Measurements from ENCODE around the gene EHD2. TPM values are rescaled to one million over a fixed set of nuclear protein-coding genes. Genes with fewer than 3 reads are reported as not detected.
"Not testable (repeated sequence)": the region's sequence is repeated elsewhere in the genome, so short reads cannot be mapped to it uniquely, and the experiment has no call there.

The EHD2 gene
- total RNA-seq, 1 donor from 2014 or later, result 60.5 TPM

DNA sequence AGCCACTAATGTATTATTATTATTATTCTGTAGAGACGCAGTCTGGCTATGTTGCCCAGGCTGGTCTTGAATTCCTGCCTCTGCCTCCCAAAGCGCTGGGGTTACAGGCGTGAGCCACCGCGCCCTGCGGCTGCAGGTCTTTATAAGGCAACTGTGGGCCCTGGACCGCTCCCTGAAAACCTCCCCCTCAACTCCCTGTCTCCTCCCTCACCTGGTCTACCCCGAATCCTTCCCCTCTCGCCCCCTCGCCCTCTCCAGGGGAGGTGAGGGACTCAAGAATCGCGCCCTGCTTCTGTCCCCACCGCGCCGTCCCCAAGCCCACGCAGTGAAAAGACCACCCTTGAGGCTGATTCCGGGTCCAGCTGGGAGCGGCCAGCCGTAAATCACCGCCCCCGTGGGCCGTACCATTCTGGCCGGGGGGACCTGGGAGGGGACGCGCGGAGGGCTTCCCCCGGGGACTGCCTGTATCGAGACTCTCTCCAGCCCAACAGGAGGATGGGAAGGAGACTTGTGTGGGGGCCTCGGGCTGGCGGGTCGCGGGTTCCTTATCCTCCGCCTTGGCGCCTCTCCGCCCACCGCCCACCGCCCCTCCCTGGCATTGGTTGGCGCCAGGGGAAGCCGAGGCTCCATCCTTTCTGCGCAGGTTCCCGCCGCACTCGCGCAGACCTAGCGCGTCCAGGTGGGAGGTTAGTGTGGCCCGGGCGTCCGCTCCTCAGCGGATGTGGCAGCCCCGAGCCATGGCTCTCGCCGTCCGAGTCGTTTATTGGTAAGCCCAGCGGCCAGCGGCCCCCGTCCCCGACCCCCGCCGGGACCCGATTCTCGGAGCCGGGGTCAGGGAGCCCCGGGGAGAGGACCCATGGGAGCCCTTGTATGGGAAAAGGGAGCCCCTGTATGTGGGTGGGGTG, 65.1 kb downstream of the EHD2 start, which contains the start of gene SELENOW:
SELENOW (plus strand) TSS at position 655 of the 905 bp plus-strand sequence; CDS start at position 738, 83 bp downstream.
- peak; percentile 89 for DNase-seq (ENCODE audit: missing footprints)
- ATAC-seq, result peak; percentile 88
- intact Hi-C loops (cut with DNase I), result no loop called here

DNA sequence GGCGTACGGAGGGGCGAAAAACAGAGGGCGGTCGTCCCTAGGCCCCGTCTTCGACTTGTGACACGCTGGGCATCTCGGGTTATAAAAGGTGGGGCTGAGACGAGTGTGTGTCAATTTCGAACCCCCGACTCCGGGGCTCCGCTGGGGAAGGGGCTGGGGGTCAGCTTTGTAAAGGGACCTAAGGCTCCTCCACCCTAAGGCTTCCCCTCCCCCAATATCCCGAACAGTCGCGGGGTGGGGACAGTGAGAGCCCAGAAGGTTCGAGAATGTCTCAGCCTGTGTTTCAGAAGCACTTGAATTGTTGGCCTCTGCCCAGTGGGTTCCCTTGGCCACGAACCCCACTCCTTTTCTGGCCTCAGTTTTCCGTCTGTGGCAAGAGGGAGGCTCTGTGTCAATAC, 65.7 kb downstream of the EHD2 start:
- no peak for DNase-seq (ENCODE audit: missing footprints)

DNA sequence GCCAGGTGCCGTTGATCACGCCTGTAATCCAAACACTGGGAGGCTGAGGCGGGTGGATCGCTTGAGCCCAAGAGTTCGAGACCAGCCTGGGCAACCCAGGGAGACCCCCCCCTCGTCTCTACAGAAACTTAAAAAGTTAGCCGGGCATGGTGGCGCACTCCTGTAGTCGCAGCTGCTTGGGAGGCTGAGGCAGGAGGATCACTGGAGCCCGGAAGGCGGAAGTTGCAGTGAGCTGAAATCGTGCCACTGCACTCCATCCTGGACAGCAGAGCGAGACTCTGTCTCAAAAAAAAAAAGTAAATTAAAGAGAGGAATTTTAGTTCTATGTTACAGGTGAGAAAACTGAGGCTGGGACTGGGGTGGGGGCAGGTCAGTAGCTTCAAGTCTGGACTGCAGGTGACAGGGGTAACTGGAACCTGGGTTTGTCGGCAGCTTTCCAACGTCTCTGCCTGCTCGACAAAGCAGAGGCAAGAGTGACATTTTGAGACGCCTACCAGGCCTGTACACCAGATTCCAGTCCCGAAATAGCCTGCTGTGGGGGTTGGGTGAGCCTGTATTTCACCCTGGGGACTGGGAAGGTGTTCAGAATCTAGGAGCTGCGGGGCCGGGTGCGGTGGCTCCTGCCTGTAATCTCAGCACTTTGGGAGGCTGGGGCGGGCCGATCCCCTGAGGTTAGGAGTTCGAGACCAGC, 66.4 kb downstream of the EHD2 start:
- ATAC-seq (peak; percentile 73), DNase-seq (ENCODE audit: missing footprints) (no peak)
- intact Hi-C loops (cut with DNase I), result loop anchor here (5.0 kb wide), 1 partner anchor 32 kb away; the partner anchor contains the start of gene NOP53

More for the DNA sequence above, 65.7 kb downstream of the EHD2 start:
- intact Hi-C loops (cut with DNase I), result no loop called here
- ATAC-seq, result peak; percentile 36

DNA sequence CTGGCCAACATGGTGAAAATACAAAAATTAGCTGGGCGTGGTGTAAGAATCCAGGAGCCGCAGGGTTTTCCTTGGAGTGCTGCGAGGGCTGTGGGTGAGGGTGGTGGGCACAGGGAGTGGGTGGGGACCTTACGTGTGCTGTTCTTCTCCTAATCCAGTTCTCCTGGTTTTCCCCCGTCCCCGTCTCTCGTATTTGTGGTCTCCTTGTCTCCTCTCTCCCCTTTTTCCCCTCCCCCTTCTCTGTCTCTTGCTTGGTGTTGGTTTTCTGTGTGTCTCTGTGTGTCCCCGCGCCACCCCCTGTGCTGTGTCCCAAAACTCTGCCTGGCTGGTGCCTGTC, 67.0 kb downstream of the EHD2 start:
- ATAC-seq, result no peak
- DNase-seq (ENCODE audit: missing footprints), result no peak
- intact Hi-C loops (cut with DNase I), result loop anchor here (5.0 kb wide), 1 partner anchor 33 kb away; the partner anchor contains the start of gene NOP53

DNA sequence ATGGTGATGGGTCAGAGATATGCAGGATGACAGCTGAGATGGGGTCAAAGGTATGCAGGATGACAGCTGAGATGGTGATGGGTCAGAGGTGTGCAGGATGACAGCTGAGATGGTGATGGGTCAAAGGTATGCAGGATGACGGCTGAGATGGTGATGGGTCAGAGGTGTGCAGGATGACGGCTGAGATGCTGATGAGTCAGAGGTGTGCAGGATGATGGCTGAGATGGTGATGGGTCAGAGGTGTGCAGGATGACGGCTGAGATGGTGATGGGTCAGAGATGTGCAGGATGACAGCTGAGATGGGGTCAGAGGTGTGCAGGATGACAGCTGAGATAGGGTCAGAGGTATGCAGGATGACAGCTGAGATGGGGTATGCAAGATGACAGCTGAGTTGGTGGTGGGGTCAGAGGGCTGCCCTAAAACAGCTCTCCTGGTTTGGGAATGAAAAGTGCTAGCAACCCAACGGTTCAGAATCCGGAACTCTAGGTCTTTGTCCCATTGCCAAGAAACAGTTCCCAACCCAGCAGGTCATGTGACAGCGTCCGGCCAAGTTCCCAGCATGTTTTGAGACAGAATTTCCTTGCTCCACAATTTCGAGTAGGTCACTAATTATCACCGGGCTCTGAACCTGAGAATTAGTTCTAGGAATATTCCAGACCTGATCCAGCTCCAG, 68.5 kb downstream of the EHD2 start:
- DNase-seq (ENCODE audit: missing footprints), result no peak
- ATAC-seq, result no peak
- intact Hi-C loops (cut with DNase I), result loop anchor here (5.0 kb wide), 1 partner anchor 34 kb away; the partner anchor contains the start of gene NOP53

DNA sequence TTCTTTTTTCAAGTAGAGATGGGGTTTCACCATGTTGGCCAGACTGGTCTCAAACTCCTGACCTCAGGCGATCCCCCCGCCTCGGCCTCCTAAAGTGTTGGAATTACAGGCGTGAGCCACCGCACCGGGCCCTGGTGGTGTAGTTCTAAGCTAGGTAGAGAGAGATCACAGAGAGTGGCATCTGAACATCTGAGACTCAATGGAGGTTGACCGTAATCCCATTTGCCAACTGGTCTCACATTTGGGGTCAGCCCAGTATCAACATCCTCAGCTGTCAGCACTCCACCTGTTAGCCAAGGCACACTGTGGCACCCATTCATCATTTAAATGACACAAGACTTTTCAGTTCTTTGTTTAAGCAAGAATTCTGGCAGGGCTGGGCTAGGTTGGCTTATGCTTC, 73.3 kb downstream of the EHD2 start:
- no peak for ATAC-seq
- intact Hi-C loops (cut with DNase I), result no loop called here
- no peak for DNase-seq (ENCODE audit: missing footprints)

DNA sequence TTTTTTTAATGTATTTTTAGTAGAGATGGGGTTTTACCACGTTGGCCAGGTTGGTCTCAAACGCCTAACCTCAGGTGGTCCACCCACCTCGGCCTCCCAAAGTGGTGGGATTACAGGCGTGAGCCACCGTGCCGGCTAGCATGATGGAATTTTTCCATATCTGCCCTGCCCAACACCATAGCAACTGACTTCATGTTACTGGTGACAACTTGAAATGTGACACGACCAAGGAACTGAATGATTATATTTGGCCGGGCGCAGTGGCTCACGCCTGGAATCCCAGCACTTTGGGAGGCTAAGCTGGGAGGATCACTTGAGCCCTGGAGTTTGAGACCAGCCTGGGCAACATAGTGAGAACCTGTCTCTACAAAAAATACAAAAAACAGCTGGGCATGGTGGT, 74.1 kb downstream of the EHD2 start:
- intact Hi-C loops (cut with DNase I); ATAC-seq; DNase-seq (ENCODE audit: missing footprints): not testable (repeated sequence)

DNA sequence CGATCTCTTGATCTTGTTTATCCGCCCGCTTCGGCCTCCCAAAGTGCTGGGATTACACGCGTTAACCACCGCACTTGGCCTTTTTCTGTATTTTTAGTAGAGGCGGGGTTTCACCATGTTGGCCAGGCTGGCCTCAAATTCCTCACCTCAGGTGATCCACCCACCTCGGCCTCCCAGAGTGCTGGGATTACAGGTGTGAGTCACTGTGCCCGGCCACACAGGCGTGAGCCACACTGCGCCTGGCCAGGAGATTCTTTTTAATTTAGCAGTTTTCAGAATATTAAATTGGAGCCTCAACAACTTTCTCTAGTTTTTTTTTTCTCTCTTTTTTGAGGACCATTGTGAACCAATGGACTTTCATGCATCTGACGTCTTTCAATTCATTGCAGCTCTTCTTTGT, 76.6 kb downstream of the EHD2 start:
- intact Hi-C loops (cut with DNase I), result loop anchor here (2.0 kb wide), 1 partner anchor 77 kb away; the partner anchor contains the start of gene EHD2
- ATAC-seq; DNase-seq (ENCODE audit: missing footprints): not testable (repeated sequence)

DNA sequence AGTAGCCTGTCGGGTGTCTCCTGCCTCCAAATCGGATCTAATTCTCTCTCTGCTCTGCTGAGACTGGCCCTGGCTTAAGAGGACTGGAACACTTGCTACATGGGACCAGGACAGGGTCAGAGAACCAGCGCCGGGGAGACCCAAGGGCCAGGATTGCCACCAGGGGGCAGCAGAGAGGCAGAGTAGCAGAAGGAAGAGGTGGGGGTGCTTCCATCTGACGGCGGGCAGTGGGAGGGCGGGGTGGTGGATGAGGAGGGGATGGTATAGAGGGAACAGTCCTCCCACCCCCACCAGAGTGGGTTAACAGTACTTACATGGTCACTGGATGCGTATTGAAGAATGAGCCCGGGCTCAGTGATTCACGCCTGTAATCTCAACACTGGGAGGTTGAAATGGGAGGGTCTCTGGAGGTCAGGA, 77.2 kb downstream of the EHD2 start:
- ATAC-seq (peak; percentile 69), DNase-seq (ENCODE audit: missing footprints) (peak; percentile 89)
- intact Hi-C loops (cut with DNase I), result no loop called here

DNA sequence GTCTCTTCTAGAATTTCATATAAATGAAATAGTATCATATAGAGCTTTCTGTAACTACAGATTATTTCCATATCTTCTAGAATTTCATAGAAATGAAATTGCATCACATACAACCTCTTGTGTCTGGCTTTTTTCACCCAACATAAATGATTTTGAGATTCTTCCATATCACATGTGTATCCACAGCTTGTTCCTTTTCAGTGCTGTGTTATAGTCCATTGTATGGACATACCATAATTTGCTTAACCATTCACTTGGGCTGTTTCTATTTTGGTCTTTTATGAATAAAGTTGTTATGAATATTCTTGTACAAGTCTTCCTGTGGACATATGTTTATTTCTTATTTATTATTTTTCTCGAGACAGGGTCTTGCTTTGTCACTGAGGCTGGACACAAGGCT, 79.4 kb downstream of the EHD2 start:
- DNase-seq (ENCODE audit: missing footprints), result no peak
- no peak for ATAC-seq
- intact Hi-C loops (cut with DNase I), result no loop called here

Other genes with a start within 250 kb of the EHD2 start
- gene SLC8A2, start 241.5 kb upstream of the EHD2 start, total RNA-seq, result 0.46 TPM
- gene KPTN, start 229.2 kb upstream of the EHD2 start, total RNA-seq, result 9.1 TPM
- 119 TPM for gene NAPA, start 198.4 kb upstream of the EHD2 start, total RNA-seq
- 1.2 TPM for gene ZNF541, start 140.3 kb upstream of the EHD2 start, total RNA-seq
- gene BICRA, start 104.3 kb upstream of the EHD2 start, total RNA-seq, result 8.8 TPM
- gene NOP53, start 32.1 kb downstream of the EHD2 start, total RNA-seq, result 172 TPM
- gene SELENOW, start 65.3 kb downstream of the EHD2 start, total RNA-seq, result 1,425 TPM
- gene TPRX1, start 91.1 kb downstream of the EHD2 start, total RNA-seq, result not detected
- gene CRX, start 108.5 kb downstream of the EHD2 start, total RNA-seq, result not detected
- not detected for gene TPRX2, start 145.8 kb downstream of the EHD2 start, total RNA-seq
- gene SULT2A1, start 172.9 kb downstream of the EHD2 start, total RNA-seq, result not detected